ENCODE results near the gene RGS6.

The RGS6 gene

GRCh38 chr14:72595152-72595862 is 663.1 kb downstream of the RGS6 start:
- no peak for DNase-seq

DNA sequence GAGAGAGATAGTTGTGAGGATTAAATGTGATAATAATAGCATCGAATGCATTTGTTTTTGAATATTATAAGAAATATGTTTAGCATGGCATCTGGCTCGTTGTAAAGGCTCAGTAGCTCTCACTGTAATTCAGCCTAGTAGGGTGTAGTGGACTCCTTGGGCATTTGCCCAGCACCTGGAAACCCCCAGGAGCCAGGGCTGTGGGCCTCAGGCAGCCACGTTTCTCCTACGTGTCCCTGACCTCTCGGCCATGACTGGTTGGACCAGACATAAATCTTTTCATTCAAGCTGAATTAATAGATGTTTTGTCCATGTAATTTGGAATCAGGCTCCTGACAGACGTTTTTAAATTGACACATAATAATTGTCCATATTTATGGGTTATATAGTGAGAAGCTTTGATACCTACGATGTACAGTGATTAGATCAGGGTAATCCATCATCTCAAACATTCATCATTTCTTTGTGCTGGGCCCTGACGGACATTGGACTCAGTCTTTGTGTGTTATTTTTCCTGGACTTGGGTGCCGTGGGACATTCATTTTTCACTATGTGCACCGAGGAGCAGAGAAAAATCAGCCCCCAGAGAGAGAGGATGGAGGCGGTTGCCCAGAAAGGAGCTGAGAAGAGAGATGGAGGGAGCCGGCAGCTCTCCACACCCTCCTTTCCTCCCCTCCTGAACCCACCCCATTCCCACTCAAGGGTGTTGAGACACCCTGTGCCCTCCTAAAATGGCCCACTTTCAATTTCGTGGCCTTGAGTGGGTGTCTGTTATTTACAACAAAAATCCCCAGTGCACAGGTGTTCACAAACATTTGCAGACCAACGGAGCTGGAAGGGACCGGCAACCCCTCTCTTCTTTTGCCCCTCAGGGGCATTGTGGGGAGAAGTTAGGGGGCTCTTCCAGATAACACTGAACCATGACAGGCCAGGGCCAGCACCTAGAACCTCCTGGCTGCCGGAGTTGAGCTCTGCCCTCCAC is 665.3 kb downstream of the RGS6 start:
- no peak for DNase-seq

GRCh38 chr14:72598306-72598705 is 666.1 kb downstream of the RGS6 start:
- DNase-seq: no peak

GRCh38 chr14:72599579-72600470 is 667.6 kb downstream of the RGS6 start:
- DNase-seq: peak; percentile 28

GRCh38 chr14:72600551-72601330 is 668.5 kb downstream of the RGS6 start:
- DNase-seq: no peak

DNA sequence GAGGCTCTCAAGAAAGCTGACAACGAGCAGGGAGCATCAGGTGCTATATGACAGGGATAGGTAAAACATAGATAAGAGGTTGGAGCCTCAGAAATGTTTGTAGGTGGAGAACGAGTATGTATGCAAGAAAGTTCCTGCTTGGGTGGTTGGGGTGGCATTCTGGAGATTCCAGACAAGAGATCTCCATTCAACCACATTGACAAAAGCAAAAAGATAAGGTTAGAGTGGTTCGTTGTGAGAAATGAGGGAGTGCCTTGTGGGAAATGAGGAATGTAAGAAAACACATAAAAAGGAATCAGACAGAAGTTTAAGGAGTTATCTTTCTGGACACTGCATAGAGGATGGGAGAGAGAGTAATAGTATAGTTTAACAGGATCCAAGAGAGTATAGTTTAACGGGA is 671.4 kb downstream of the RGS6 start:
- DNase-seq: no peak

DNA sequence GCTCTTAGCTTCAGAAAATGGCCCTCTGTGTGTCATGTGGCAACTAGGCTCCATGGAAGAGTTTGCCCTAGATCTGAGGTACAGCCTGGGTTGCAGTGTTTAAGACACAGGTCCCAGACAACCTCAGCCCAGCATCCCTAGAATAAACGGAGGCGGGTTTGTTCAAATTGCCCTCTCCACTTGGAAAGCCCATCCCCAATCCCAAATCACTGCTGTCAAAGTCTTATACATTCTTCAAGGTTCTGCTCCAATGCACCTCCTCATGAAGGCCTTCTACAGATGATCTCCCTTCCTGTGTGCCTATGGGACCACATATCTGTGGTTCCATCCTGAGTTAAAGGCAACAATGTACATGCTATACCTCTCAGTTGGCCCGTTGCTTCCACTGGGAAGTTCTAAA is 671.9 kb downstream of the RGS6 start:
- no peak for DNase-seq

- DNase-seq: peak; percentile 74
These were observed 673.1 kb downstream of the RGS6 start for GRCh38 chr14:72605096-72605920.

GRCh38 chr14:72605921-72606220 is 673.6 kb downstream of the RGS6 start:
- no peak for DNase-seq

- no peak for DNase-seq
These were observed 674.6 kb downstream of the RGS6 start for GRCh38 chr14:72606879-72607278.

DNA sequence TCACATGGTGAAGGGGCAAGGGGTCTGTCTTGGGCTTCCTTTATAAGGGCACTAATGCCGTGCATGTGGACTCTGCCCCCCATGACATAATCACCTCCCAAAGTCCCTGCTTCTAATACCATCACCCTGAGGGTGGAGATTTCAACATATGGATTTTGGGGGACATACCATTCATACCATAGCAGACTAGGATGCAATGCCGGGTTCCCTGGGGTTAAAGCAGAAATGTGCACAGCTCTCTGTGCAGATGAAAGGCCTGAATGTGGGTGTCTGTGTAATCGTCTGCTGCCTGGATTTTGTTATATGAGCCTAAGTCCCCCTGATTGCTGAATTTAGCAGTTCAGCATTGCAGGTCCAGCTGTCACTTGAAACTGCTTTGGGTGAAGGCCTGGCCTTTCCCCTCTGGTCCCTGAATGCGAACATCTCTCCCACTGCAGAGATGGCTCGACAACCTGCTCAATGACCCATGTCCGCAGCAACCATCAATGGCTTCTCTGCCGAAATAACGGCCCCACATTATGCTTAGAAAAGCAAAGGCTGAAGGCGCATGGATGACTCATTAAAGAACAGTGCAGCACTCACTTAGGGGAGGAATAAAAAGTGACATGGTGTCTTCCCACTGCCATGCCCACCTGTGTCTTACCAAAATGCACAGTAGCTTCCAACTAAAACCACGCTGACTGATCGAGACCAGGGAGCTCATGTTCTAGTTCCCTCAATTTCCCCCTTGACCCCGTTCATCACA is 675.3 kb downstream of the RGS6 start:
- peak; percentile 12 for DNase-seq

- DNase-seq: no peak
These were observed 676.4 kb downstream of the RGS6 start for GRCh38 chr14:72608391-72609204.

DNA sequence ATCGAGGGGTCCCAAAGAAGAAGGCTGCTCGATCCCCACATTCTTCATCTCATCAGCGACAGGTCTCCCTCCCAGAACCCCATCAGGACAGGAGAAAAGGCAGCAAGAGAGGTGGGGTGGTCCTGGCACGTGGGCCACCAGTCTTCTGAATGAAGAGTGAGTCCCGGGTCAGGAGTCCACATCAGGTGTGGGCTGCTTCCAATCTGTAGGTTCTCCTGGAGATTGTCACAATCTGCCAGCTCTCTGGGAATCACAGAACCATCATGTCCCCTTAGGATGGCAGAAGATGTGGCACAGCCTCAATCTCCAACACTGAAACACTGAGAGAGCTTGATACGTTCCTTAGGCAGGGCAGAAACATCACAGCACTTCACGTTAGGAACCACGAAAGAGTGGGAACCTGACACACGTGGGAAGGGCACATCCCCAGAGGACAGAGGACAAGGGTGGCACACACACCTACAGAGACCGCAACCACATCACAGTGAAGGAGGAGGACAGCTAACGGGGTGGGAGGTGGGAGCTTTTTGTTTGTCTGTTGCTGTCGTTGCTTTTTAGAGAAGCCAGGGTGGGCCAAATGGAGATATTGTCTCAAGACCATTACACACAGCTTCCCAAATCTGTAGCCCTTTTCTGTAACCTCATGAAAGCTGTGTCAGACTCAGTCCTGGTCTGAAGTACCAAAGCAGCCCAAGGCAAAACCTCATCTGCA is 677.1 kb downstream of the RGS6 start:
- DNase-seq: no peak

DNA sequence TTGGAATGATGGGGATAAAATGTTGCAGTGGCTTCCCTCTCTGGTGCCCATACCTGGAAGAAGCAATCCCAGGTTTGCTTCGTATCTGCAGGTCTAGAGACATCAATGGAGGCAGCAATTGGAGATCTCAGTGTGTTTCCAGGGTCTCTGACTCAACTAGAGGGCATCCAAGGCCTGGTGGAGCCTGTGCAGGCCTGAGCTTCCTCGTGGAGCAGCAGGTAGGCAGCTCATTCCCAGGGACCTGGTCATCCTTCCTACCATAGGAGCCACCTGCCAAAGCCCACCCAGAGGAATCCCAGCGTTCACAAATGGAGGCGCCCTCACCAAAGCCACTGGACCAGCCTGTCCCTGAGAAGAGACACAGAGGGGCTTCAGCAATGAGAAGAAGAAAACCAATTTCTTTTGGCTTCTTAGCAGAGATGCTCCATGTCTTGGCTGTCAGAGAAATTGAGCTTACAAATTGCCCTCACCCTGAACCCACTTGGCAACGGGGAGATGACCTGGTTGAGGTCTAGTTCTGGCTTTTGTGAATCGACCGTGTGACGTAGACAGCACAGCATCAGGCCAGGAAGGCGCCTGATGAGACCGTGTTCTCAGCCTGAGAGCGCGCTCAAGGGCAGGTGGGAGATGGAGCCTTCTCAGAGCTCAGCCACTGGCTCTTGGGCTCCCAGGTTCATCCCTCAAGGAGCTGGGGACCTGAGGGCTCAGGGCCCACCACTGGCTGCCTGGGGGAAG is 678.0 kb downstream of the RGS6 start:
- no peak for DNase-seq

GRCh38 chr14:72610831-72611200 is 678.6 kb downstream of the RGS6 start:
- no peak for DNase-seq

- no peak for DNase-seq
These were observed 679.3 kb downstream of the RGS6 start for GRCh38 chr14:72611506-72611905.

DNA sequence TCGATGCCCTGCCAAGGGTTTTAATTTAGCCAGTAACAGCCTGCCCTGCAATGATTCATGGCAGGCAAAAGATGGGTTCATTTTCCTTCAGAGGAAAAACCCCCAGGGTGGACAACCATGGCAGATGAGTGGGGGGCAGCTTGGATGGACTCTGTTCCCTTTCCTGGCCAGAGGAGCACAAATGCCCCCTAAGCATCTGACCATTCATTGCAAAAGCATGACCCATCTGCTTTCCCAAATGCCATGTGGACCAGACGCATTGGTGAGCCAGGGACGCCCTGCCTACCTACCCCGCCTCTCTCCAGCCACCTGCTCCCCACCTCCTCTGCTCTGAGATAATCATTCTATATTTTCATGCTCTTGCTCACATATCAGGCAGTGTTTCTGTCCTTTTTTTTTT is 679.8 kb downstream of the RGS6 start:
- no peak for DNase-seq

DNA sequence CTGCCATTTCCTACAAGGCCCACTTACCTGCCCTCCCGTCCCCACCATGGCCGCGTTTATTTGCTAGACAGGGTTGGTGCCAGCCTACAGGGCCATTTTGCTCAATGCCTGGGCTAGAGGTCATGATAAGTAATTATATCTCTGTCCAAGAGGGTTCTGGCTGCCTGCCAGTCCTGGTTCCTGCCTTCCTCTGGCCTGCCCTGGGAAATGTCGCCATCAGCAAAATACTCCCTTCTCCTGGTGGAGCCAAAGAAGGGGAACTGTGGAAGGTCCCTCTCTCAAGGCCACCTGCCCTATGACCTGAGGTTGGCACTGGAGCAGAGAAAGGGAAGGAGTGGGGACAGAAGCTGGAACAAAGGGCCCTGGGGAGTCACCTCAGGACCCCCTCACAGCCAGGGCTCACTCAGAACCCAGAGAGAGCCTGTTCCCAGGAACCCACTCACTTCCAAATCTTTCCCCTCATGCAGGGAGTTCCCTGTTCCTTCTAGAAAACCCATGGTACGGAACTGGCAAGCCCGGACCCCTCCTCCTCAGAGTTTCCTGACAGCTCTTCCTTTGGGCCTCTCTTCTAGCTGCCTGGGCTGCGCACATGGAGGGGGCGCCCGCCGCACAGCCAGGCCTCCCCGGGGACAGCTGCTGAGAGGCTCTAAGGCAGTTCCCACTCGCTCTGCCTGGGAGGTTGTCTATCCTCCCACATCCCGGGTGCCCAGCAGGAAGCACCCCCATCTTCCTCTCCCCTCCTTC is 681.2 kb downstream of the RGS6 start:
- no peak for DNase-seq

All from NCI-H2171 treated with DMSO at 0.1 percent for 48 hours (cell line).